Head of caudate nucleus (tissue), 42 donors: ENCODE data around the gene PPIB.
"Not testable (repeated sequence)": the region's sequence is repeated elsewhere in the genome, so short reads cannot be mapped to it uniquely, and the experiment has no call there.

Experiments used
- DNase-seq, 42 donors: peaks; one replicate each; pipeline versions ENCODE4 v3.0.0 to v3.0.0-alpha.2; 2020 to 2021; ENCODE audit warnings: mixed read lengths in 7 of 42
- intact Hi-C: fragments of 100-400 bp; cut with DNase I; formaldehyde crosslinking; loops from one replicate; pipeline ENCODE4 v1.15.0; 2022

PPIB gene

GRCh38 chr15:64121614-64122013, 41.2 kb downstream of the PPIB start:
- intact Hi-C loops, result no loop called here
- DNase-seq, result no peak

DNA sequence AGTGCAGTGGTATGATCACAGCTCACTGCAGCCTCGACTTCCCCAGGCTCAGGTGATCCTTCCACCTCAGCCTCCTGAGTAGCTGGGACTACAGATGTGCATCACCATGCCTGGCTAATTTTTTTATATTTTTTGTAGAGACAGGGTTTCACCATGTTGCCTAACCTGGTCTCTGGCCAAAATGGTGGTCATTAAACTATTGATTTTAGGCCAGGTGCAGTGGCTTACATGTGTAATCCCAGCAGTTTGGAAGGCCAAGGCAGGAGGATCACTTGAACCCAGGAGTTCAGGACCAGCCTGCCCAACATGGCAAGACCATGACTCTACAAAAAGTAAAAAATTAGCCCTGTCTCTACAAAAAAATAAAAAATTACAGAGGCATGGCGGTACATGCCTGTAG, 42.5 kb downstream of the PPIB start:
- intact Hi-C loops, DNase-seq: not testable (repeated sequence)

DNA sequence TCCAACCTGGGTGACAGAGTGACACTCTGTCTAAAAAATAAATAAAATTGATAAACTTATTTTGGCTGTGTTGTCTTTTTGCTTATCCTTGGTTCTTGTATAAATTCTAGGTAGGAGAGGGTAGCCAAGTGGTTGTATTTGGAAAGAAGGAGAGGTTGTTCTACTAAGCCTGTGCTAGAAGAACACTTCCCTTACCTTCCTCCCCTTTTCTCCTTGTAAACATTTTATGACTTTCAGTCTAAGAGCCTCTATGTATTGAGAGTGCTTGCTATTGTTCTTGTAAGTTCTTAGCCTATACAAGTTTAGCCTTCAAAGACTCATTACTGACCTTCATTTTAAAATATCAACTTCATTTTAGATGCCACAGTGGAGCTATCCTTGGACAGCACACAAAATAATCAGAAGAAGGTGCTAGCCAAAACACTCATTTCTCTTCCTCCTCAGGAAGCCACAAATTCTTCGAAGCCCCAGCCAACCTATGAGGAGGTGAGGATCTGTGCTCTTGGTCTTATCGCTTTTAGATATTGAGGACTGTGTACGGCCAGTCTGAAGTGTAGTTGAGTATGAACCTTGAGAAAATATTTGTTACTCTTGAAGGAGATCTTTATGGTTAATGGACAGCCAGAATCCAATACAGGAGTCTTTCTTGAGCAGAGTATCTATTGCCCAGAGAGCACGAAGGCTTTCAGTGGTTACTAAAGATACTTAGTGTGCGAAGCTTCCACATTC, 44.9 kb downstream of the PPIB start:
- no peak for DNase-seq
- intact Hi-C loops, result no loop called here

- DNase-seq, result no peak
- intact Hi-C loops, result no loop called here
These were observed 49.9 kb downstream of the PPIB start for GRCh38 chr15:64112904-64113303.

DNA sequence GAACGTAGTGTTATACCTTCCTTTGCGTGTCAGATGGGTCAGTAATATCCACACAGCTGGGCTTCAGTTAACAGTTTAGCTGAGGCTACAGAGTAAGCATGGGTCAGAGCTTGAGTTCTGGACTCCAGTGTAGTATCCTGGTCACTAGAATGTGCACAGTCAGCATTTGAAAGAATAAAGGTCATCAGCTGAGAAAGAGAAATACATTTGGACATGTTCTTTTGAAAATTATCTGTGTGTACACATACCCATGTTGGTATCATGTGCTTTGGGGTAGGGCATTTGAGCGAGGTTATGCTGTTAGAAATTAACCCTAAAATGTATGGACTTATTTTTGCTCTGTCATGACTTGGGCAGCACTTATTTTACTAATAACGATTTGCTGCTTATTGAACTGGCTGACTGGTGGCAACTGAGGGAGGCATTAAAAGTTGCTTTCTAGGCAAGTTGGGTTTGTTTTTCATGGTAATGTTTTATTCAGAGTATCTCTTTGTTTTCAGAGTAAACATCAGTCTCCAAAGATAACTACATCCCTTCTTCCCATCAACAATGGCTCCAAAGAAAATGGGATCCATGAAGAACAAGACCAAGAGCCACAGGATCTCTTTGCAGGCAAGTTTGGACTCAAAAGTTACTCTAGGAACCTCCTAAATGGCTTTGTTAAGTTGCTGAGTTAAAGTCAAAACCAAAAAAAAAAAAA, 50.6 kb downstream of the PPIB start:
- no peak for DNase-seq
- intact Hi-C loops, result no loop called here

DNA sequence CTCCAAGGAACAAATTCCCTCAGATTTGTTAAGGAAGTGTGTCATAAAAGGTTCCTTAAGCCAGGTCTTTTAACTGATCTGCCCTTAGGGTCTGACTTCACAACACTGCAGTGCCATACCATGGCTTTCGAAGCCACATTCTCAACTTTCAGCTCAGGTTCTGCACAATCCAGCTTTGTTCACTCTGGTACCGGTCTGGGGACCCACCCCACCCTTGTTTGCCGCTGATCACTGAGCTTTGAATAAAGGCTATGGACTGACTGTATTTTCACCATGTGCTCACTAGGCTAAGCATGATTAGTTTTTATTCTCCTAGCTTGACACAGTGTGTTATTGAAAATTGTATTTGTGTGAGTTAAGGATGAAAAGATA, 51.2 kb downstream of the PPIB start:
- intact Hi-C loops, result no loop called here
- no peak for DNase-seq

DNA sequence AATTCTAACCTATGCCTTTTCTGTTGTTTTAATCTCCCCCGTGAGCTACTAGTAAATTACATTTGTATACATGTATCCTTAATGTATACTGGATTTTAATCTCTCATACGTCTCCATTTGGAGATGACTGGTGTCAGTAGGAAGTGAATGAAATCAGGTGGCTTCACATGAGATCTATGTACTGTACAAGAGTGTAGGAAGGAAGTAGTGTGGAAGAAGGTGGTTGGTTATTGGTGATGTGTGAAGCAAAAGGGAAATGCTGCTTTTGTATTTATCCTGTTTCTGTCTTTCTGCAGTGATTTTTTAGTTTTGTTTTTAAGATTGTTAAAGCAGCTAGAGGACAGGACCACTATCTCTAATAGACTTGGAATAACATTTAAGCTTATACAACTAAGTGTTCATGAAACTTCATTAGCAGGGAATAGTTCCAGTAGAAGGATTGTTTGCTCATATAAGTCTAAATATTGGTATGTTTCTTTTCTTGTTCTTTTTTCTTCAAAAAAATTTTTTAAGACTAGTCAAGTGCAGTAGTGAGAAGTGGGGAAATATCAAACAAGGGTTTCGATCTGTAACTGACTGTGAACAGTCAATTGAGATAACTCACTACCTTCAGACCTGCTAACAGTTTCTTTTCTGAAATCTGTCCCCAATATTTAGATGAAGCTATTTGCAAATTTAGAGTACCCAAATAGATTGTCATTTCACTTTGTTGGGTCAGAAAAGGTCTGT, 51.7 kb downstream of the PPIB start:
- no peak for DNase-seq
- intact Hi-C loops, result no loop called here

GRCh38 chr15:64110108-64110701, 52.6 kb downstream of the PPIB start:
- intact Hi-C loops, DNase-seq: not testable (repeated sequence)

GRCh38 chr15:64107337-64107736, 55.5 kb downstream of the PPIB start:
- DNase-seq, result no peak
- intact Hi-C loops, result no loop called here
